ENCODE results near the gene ITGB5. TPM values are rescaled to one million over a fixed set of nuclear protein-coding genes. Genes with fewer than 3 reads are reported as not detected.
A peak's percentile ranks its signal among the peaks of the same experiment; 100 is the strongest.

ITGB5 gene
- total RNA-seq, 1 experiment from 2014 or later, result 0.86 TPM

DNA sequence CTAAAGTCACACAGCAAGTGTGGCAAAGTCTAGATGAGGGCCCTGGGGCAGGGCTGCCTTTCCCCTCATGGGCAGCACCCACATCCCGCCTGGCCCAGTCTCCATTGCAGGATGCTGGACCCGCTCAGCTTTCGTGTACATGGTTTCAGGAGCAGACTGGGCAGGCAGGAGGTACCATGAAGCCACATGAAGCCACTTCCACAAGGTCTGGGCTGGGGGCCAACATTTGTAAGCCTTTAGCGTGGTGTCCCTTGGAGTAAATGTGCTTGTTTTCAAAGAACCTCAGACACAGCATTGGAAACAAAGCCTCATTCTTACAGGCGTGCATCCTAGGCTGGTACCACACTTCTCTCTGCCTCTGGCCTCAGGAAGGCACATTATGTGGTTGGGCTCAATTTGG is 122.4 kb downstream of the ITGB5 start:
- Histone ChIP-seq H2AFZ (ENCODE audit: low read length) (no peak overlapping the region), H3K4me2 (ENCODE audit: low read depth, low read length, poor library complexity, severe bottlenecking) (no peak overlapping the region), H3K36me3 (ENCODE audit: insufficient read depth, low read length) (no peaks in the 10 kb centered on the region), H3K4me3 (ENCODE audit: low read length) (no peak overlapping the region), H3K4me1 (ENCODE audit: low read length) (peaks cover 3% of the 10 kb centered on the region), H3K9me2 (replicated peaks; ENCODE audit: insufficient read depth, low read length) (no peaks in the 10 kb centered on the region), H3K27me3 (ENCODE audit: low read length) (no peaks in the 10 kb centered on the region), H3K9me3 (ENCODE audit: low read length) (no peaks in the 10 kb centered on the region), H3K9ac (ENCODE audit: low read length) (no peak overlapping the region), H3K27ac (ENCODE audit: low read length) (no peak overlapping the region), H3K79me2 (ENCODE audit: low read length) (no peaks in the 10 kb centered on the region), H4K20me1 (ENCODE audit: insufficient read depth, low read depth, low read length) (no peaks in the 10 kb centered on the region)
- DNase-seq, result no peak

DNA sequence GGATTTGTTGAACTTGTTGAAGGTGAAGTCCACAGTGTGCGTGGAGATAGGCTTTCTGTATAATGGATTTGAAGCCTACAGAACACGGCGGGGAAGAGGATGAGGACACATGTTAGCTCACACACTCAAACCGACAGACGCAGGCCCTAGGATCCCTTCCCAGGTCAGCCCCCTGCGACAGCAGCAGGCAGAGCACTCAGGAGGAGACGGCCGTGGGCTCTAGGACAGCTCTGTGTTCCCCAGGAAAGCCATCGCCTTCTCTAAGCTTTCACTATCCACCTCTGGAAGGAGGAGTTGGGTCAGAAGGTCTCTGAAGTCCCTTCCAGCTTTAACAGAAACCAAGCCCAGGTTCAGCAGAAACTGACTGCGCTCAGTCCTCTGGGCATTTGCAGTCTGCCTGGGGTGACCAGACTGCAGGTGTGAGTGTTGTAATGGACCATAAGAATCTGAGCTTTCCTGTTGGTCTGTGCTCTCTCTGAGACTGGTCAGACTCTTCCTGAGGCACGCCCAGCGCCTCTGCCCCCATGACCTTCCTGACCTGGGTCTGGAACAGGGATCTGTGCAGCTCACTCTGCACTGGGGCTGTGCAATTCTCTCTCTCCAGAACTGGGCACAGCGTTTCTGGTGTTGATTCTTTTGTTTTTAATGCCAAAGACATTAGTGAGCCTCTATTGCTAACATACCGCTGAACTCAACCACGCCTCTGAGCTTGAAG is 123.4 kb downstream of the ITGB5 start:
- H4K20me1 ChIP-seq (ENCODE audit: insufficient read depth, low read depth, low read length), result no peaks in the 10 kb centered on the region
- H3K36me3 ChIP-seq (ENCODE audit: insufficient read depth, low read length), result no peaks in the 10 kb centered on the region
- no peak overlapping the region for H3K9ac ChIP-seq (ENCODE audit: low read length)
- H3K9me3 ChIP-seq (ENCODE audit: low read length), result no peaks in the 10 kb centered on the region
- DNase-seq, result no peak
- H3K27me3 ChIP-seq (ENCODE audit: low read length), result no peaks in the 10 kb centered on the region
- H3K27ac ChIP-seq (ENCODE audit: low read length), result no peak overlapping the region
- H3K9me2 ChIP-seq (replicated peaks; ENCODE audit: insufficient read depth, low read length), result no peaks in the 10 kb centered on the region
- no peaks in the 10 kb centered on the region for H3K79me2 ChIP-seq (ENCODE audit: low read length)
- H3K4me1 ChIP-seq (ENCODE audit: low read length), result peaks cover 3% of the 10 kb centered on the region
- no peak overlapping the region for H2AFZ ChIP-seq (ENCODE audit: low read length)
- no peak overlapping the region for H3K4me3 ChIP-seq (ENCODE audit: low read length)
- no peak overlapping the region for H3K4me2 ChIP-seq (ENCODE audit: low read depth, low read length, poor library complexity, severe bottlenecking)

- Histone ChIP-seq H3K4me1 (ENCODE audit: low read length) (peaks cover 3% of the 10 kb centered on the region), H3K27ac (ENCODE audit: low read length) (no peak overlapping the region), H3K79me2 (ENCODE audit: low read length) (no peaks in the 10 kb centered on the region), H3K9ac (ENCODE audit: low read length) (no peak overlapping the region), H3K36me3 (ENCODE audit: insufficient read depth, low read length) (no peaks in the 10 kb centered on the region), H3K4me2 (ENCODE audit: low read depth, low read length, poor library complexity, severe bottlenecking) (no peak overlapping the region), H3K9me2 (replicated peaks; ENCODE audit: insufficient read depth, low read length) (no peaks in the 10 kb centered on the region), H3K9me3 (ENCODE audit: low read length) (no peaks in the 10 kb centered on the region), H4K20me1 (ENCODE audit: insufficient read depth, low read depth, low read length) (no peaks in the 10 kb centered on the region), H3K27me3 (ENCODE audit: low read length) (no peaks in the 10 kb centered on the region), H3K4me3 (ENCODE audit: low read length) (no peak overlapping the region), H2AFZ (ENCODE audit: low read length) (no peak overlapping the region)
- no peak for DNase-seq
Observed at GRCh38 chr3:124763206-124763605, 124.0 kb downstream of the ITGB5 start.

DNA sequence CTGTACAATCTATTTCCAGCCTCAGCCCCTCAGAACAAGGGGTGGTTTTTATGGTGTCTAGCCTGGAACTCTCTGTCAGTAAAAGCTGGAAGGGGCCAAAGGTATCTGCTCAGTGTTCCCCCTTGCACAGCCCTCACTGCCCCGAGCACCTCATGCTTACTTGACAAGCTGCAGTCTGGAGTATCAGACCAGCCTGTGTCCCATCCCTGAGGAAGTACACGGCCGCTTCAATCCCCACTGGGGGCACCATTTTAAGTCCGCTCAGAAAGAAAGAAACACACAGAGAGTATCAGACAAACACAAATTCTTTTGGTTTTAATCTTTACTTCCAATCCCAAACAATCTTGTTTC is 124.5 kb downstream of the ITGB5 start:
- H2AFZ ChIP-seq (ENCODE audit: low read length), result no peak overlapping the region
- H3K9me2 ChIP-seq (replicated peaks; ENCODE audit: insufficient read depth, low read length), result no peaks in the 10 kb centered on the region
- no peaks in the 10 kb centered on the region for H4K20me1 ChIP-seq (ENCODE audit: insufficient read depth, low read depth, low read length)
- H3K27me3 ChIP-seq (ENCODE audit: low read length), result no peaks in the 10 kb centered on the region
- H3K9ac ChIP-seq (ENCODE audit: low read length), result no peak overlapping the region
- no peaks in the 10 kb centered on the region for H3K9me3 ChIP-seq (ENCODE audit: low read length)
- no peaks in the 10 kb centered on the region for H3K79me2 ChIP-seq (ENCODE audit: low read length)
- peaks cover 3% of the 10 kb centered on the region for H3K4me1 ChIP-seq (ENCODE audit: low read length)
- no peak overlapping the region for H3K4me2 ChIP-seq (ENCODE audit: low read depth, low read length, poor library complexity, severe bottlenecking)
- H3K27ac ChIP-seq (ENCODE audit: low read length), result no peak overlapping the region
- H3K4me3 ChIP-seq (ENCODE audit: low read length), result no peak overlapping the region
- no peak for DNase-seq
- no peaks in the 10 kb centered on the region for H3K36me3 ChIP-seq (ENCODE audit: insufficient read depth, low read length)

GRCh38 chr3:124761935-124762660 is 125.1 kb downstream of the ITGB5 start:
- Histone ChIP-seq H3K27ac (ENCODE audit: low read length) (no peak overlapping the region), H3K4me2 (ENCODE audit: low read depth, low read length, poor library complexity, severe bottlenecking) (no peak overlapping the region), H3K79me2 (ENCODE audit: low read length) (no peaks in the 10 kb centered on the region), H3K27me3 (ENCODE audit: low read length) (no peaks in the 10 kb centered on the region), H3K9me3 (ENCODE audit: low read length) (no peaks in the 10 kb centered on the region), H4K20me1 (ENCODE audit: insufficient read depth, low read depth, low read length) (no peaks in the 10 kb centered on the region), H2AFZ (ENCODE audit: low read length) (no peak overlapping the region), H3K9me2 (replicated peaks; ENCODE audit: insufficient read depth, low read length) (no peaks in the 10 kb centered on the region), H3K4me1 (ENCODE audit: low read length) (peaks cover 3% of the 10 kb centered on the region), H3K4me3 (ENCODE audit: low read length) (no peak overlapping the region), H3K9ac (ENCODE audit: low read length) (no peak overlapping the region), H3K36me3 (ENCODE audit: insufficient read depth, low read length) (no peaks in the 10 kb centered on the region)
- no peak for DNase-seq

DNA sequence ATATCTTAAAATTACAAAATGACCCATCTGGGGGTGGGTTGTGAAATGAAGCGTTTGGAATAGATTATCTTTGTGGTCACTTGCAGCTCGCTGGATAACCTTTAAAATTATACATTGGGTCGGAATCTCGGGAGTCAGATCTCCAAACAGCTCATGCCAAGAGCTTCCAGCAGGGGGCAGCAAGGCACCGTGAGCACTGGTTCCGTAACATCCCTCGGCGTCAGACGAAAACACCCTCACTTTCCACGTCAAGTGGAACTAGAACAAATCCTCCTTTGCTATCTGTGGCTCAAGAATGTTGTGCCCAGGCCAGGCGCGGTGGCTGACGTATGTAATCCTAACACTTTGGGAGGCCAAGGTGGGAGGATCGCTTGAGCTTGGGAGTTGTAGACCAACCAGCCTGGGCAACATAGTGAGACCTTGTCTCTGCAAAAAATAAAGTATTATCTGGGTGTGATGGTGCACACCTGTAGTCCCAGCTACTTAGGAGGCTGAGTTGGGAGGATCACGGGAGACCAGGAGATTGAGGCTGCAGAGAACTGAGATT is 125.8 kb downstream of the ITGB5 start:
- H3K9ac ChIP-seq (ENCODE audit: low read length), result no peak overlapping the region
- H3K36me3 ChIP-seq (ENCODE audit: insufficient read depth, low read length), result no peaks in the 10 kb centered on the region
- H3K27me3 ChIP-seq (ENCODE audit: low read length), result no peaks in the 10 kb centered on the region
- no peak overlapping the region for H3K27ac ChIP-seq (ENCODE audit: low read length)
- H3K9me2 ChIP-seq (replicated peaks; ENCODE audit: insufficient read depth, low read length), result no peaks in the 10 kb centered on the region
- peak overlapping the region; percentile 37 for H3K4me2 ChIP-seq (ENCODE audit: low read depth, low read length, poor library complexity, severe bottlenecking)
- H3K4me1 ChIP-seq (ENCODE audit: low read length), result peaks cover 3% of the 10 kb centered on the region
- no peaks in the 10 kb centered on the region for H3K9me3 ChIP-seq (ENCODE audit: low read length)
- no peaks in the 10 kb centered on the region for H4K20me1 ChIP-seq (ENCODE audit: insufficient read depth, low read depth, low read length)
- peak; percentile 88 for DNase-seq
- H3K4me3 ChIP-seq (ENCODE audit: low read length), result no peak overlapping the region
- no peaks in the 10 kb centered on the region for H3K79me2 ChIP-seq (ENCODE audit: low read length)
- H2AFZ ChIP-seq (ENCODE audit: low read length), result no peak overlapping the region

- Histone ChIP-seq H3K4me1 (ENCODE audit: low read length) (peaks cover 3% of the 10 kb centered on the region), H3K9me2 (replicated peaks; ENCODE audit: insufficient read depth, low read length) (no peaks in the 10 kb centered on the region), H4K20me1 (ENCODE audit: insufficient read depth, low read depth, low read length) (no peaks in the 10 kb centered on the region), H3K36me3 (ENCODE audit: insufficient read depth, low read length) (no peaks in the 10 kb centered on the region), H3K27ac (ENCODE audit: low read length) (no peak overlapping the region), H3K9ac (ENCODE audit: low read length) (no peak overlapping the region), H3K4me3 (ENCODE audit: low read length) (no peak overlapping the region), H3K4me2 (ENCODE audit: low read depth, low read length, poor library complexity, severe bottlenecking) (no peak overlapping the region), H3K79me2 (ENCODE audit: low read length) (no peaks in the 10 kb centered on the region), H2AFZ (ENCODE audit: low read length) (no peak overlapping the region), H3K9me3 (ENCODE audit: low read length) (no peaks in the 10 kb centered on the region), H3K27me3 (ENCODE audit: low read length) (no peaks in the 10 kb centered on the region)
- DNase-seq, result no peak
Observed at GRCh38 chr3:124760601-124761000, 126.6 kb downstream of the ITGB5 start.

DNA sequence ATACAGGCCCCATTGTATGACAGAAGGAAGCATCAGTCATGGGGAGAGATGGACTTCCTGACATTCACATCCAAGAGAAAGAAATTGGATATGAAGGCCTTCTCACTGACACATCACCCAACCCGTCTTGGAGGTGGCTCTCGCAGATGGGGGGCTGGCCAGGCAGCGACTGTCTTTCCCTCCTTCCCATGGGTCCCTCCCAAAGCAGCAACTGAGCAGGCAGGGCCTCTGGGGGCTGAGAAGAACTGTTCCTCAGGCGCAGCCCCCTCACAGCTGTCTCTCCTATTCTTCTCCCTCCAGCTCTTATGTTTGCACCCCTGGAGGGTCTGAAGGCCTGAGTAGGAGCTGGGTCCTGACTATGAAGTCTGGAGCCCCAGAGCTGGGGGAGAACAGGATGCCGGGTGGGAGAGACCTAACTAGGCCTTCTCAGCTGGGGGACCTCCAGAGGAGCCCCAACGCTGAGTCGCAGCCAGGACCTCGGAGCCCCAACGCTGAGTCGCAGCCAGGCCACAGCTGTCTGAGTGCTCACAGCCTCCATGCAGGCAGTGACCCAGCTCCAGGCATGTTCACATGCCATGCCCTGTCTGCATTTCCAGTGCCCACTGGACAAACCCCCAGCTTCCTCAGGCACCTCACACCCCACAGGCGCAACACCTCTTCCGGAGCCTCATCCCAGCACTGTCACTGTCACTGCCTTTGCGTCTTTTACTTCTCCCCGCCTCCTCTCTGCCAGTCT is 127.3 kb downstream of the ITGB5 start:
- no peaks in the 10 kb centered on the region for H3K79me2 ChIP-seq (ENCODE audit: low read length)
- H3K9me3 ChIP-seq (ENCODE audit: low read length), result no peaks in the 10 kb centered on the region

More for the DNA sequence above, 127.3 kb downstream of the ITGB5 start:
- Histone ChIP-seq H3K9me2 (replicated peaks; ENCODE audit: insufficient read depth, low read length) (no peaks in the 10 kb centered on the region), H3K4me2 (ENCODE audit: low read depth, low read length, poor library complexity, severe bottlenecking) (no peak overlapping the region), H2AFZ (ENCODE audit: low read length) (no peak overlapping the region), H3K4me1 (ENCODE audit: low read length) (peaks cover 3% of the 10 kb centered on the region), H3K27me3 (ENCODE audit: low read length) (no peaks in the 10 kb centered on the region), H3K27ac (ENCODE audit: low read length) (no peak overlapping the region), H3K36me3 (ENCODE audit: insufficient read depth, low read length) (no peaks in the 10 kb centered on the region), H3K4me3 (ENCODE audit: low read length) (no peak overlapping the region), H4K20me1 (ENCODE audit: insufficient read depth, low read depth, low read length) (no peaks in the 10 kb centered on the region), H3K9ac (ENCODE audit: low read length) (no peak overlapping the region)
- no peak for DNase-seq
